ENCODE results near the gene STXBP2.

STXBP2 gene

DNA sequence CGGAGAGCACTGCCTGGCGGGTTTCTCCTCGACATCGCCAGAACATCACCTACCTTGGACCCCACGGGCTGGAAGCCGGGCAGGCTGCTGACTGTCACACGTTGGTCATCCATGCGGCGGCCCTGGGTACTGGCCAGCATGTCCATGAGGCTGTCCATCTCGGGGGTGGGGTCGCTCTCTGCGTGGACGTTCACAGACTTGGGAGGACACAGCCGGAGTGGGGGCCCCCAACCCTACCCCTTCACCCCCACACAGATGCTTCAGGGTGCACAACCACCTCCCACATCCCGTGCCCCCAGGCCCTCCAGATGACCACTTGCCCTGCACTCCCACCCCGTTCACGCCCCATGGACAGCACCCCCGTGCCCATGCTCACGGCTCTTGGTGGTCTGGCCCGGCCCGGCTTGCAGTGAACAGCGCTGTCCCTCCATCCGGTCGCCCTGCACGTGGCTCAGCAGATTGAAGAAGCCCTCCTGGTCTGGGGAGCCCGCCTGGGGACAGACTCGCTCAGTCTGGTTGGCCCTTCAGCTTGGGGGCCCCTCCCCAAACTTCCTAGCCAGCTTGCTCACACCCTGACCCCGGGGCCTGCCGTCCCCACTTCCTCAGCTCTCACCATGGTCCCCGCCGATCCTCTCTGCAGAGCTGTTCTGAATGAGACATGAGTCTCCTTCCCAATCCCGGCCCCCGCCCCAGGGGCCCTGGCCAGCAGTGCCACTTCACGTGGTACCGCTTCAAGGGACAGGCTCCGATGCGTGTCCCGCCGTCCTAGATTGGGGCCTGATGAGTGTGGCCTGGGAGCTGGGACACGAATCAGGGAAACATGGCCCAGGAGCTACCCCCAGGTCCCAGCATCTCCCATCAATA, 4.3 kb upstream of the STXBP2 start:
- DNase-seq (ENCODE audit: low spot score): no peak

DNA sequence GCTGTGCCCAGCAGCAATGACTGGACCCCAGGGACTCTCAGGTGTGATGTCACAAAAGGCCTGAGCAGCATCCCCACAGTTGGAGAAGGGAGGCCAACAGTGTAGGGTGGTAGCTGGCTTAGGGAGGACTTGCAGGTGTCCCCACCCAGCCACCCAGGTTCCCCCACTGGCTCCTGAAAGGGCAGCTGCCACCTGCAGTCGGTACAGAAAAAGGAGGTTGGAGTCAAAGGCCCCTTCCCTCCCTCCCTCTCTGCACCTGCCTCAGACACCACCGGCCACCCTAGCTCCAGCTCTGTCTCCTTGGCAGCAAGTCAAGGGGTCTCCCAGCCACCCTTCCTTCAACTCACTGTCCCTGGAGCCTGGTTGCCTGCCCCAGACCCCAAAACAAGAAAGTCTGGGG, 3.2 kb upstream of the STXBP2 start, which contains the start of gene PCP2:
Gene PCP2, minus strand, starts transcription at position 22 of the 400 bp plus-strand sequence. CDS start 262 bp downstream, outside the sequence.
- no peak for DNase-seq (ENCODE audit: low spot score)

DNA sequence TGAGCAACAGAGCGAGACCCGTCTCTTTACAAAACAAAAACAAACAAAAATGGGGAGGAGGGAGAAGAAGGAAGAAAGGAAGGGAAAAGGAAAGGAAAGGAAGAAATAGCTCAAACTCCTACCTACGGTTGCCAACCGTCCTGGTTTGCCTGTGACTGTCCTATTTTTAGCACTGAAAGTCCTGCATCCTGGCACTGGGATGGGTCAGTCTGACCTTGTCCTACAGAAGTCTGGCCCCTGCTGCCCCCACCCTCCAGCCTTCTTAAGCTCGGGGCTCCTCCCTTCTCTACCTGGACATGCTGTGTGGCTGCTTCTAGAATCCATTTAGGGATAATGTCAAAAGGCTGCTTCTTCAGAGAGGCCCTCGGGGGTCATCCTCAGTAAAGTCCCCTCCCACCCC, 1.2 kb upstream of the STXBP2 start:
- DNase-seq (ENCODE audit: low spot score): no peak

DNA sequence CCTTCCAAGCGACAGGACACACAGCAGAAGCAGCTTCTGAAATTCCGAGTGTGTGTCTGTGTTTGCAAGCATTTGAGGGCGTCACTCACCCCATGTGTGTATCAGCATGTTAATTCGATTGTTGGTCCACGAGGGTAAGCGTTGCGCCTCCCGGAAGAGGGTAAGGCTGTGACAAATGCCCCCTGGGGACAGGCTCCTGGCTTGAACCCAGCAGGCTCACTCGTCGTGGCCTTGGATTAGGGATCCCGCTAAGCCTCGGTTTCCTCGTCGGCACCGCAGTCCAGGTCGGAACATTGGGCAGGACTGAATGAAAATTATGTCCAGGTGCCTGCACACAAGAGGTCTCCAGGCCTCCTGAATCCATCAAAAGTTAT, 606 bp upstream of the STXBP2 start:
- no peak for DNase-seq (ENCODE audit: low spot score)

DNA sequence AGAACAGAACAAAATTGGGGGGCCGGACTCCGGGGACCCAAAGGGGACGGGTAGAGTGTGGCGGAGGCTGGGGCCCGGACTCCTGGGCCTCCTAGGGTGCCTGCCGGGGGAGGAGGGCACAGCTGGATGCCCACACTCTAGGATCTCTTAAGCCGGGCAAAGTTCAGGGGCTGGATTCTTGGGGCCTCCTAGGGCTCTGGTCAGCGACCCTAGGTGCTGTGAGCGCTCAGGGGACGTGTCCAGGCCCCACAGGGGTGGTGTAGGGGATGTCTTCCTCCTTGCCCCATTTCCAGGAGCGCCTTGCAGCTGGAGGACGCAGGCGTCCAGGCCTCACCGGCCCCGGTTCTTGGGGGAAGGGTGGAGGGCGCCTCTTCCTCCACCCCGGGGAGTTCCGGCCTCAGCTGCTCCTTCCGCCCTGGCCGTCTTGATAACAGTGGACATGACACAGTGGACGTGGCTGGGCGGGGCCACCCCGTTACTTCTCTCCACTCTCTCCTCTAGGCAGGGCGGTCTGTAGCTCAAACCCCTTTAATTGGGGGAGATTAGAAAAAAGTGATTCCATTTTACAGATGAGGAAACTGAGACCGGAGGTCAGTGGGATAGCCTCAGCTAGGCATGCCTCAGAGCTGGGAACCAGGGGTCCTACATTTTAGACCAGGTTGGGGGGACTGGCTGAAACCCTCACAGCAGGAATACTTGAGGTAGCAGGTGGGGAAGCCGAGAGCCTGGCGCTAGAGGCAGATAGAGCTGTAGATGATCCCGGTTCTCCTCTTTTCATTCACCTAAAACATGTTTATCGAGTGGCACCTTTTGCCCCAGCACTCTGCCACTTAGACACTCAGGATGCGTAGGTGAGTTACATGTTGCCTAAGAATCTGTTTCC, 705 bp downstream of the STXBP2 start:
- peak; percentile 62 for DNase-seq (ENCODE audit: low spot score)

DNA sequence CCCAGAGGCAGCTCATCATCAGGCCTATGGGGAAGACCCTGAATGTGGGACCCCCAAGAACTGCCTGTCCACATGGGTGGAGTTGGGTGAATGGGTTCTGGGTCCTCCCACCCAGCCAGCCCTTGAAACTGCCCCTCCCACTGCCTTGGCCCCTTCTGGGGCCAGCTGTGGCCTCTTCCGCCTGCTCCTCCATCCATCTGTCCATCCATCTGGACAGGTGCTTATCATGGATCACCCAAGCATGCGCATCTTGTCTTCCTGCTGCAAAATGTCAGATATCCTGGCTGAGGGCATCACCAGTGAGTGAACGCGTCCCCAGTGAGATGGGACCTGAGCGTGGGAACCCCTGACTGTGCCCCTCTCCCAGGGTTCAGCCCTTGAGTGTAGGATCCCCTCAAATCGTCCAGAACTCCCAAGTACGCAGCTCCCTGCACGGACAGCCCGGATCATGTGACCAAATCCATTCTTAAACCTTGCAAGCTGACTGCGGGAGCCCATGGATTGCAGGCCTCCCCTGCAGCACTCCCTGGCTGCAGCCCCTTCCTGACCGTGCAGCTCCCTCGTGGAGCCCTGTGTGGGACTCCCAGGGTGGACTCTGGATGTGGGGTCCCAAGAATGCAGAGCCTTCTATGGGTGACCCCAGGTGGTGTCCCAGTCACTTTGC, 2.0 kb downstream of the STXBP2 start:
- no peak for DNase-seq (ENCODE audit: low spot score)

DNA sequence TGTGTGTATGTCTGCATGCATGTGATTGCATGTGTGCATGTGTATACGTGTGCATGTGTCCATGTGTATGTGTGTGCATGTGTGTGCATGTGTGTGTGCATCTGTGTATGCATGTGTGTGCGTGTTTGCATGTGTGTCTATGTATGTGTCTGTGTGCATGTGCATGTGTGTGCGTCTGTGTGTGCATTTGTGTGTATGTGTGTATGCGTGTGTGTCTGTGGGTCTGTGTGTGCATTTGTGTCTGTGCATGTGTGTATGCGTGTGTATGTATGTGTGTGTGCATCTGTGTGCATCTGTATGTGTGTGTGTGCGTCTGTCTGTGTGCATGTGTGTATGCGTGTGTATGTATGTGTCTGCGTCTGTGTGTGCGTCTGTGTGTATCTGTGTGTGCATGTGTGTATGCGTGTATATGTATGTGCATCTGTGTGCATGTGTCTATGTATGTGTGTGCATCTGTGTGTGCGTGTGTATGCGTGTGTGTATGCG, 3.0 kb downstream of the STXBP2 start:
- DNase-seq (ENCODE audit: low spot score): no peak

DNA sequence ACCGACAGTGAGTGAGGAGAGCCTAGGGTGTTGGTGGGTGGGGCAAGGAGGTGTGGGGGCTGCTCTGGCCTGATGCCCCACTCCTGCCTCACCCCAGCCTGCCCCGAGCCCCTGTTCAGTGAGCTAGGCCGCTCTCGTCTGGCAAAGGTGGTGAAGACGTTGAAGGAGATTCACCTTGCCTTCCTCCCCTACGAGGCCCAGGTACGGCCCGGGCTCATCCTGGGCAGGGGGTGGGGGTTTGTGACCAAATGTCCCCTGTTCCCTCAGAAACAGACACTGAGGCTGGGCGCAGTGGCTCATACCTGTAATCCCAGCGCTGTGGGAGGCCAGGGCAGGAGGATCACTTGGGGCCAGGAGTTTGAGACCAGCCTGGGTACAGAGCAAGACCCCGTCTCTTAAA, 3.9 kb downstream of the STXBP2 start:
- DNase-seq (ENCODE audit: low spot score): no peak

DNA sequence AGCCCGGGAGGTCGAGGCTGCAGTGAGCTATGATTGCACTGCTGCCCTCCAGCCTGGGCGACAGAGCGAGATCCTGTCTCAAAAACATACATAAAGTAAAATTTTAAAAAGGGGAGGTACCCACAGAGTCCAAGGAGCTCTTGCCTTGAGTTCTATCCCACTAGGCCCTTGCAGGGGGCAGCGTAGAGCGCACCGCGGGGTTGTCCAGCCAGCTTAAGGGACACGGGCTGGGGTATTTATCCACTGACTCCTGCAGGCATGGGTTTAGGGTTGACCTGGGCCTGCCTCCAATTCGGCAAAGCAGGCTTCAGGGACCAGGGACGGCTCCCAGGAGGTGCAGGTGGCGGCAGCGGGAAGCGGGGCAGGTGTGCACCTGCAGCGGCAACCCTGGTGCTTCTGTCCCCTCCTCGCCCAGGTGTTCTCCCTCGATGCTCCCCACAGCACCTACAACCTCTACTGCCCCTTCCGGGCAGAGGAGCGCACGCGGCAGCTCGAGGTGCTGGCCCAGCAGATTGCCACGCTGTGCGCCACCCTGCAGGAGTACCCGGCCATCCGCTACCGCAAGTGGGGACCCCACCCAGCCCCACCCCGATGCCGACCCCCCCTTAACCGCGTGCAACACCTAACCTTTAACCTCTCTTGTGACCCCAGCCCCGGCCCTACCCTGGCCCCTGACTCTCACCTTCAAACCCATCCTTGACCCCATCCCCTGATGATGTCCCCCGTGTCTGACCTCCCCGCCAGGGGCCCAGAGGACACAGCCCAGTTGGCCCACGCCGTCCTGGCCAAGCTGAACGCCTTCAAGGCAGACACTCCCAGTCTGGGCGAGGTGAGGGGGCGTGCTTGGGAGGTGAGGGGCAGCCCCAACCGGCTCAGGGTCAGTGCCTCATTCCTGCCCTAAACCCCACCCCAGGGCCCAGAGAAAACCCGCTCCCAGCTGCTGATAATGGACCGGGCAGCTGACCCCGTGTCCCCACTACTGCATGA, 4.7 kb downstream of the STXBP2 start:
- DNase-seq (ENCODE audit: low spot score): no peak

DNA sequence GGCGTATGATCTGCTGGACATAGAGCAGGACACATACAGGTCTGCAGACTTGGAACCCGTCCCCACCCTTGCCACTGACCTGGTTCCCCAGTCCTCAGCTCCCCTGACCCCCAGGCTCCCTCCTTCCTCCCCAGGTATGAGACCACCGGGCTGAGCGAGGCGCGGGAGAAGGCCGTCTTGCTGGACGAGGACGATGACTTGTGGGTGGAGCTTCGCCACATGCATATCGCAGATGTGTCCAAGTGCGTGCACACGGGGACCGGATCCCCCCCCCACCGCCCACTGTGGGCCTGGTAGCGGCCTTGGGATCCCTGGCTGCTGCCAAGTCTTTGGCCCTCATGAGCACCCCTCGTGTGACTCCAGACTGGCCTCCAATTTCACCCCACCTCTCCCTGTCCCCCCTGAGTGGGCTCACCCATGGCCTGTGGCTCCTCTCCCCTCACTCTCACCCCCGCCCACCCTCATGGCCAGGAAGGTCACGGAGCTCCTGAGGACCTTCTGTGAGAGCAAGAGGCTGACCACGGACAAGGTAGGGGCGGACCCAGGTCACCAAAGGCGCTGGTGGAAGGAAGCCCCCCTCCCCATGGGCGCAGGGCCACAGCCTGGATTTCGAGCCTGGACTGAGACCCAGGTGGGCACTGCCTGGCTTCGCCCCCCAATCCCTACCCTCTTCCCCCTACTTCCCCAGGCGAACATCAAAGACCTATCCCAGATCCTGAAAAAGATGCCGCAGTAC, 5.6 kb downstream of the STXBP2 start:
- no peak for DNase-seq (ENCODE audit: low spot score)

DNA sequence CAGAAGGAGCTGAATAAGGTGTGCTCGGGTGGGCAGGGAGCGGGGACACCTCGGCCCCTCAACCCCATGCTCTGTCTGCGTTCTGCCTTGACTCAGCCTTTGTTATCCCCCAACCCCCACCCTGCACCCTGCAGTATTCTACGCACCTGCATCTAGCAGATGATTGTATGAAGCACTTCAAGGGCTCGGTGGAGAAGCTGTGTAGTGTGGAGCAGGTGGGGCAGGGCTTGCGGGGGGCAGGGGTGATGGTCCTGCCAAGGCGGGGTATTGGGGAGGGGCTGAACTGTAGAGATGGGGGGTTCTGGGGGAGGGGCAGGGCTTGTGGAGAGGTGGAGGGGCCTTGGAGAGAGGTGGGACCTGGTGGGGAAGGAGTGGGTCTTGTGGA, 6.1 kb downstream of the STXBP2 start:
- no peak for DNase-seq (ENCODE audit: low spot score)

DNA sequence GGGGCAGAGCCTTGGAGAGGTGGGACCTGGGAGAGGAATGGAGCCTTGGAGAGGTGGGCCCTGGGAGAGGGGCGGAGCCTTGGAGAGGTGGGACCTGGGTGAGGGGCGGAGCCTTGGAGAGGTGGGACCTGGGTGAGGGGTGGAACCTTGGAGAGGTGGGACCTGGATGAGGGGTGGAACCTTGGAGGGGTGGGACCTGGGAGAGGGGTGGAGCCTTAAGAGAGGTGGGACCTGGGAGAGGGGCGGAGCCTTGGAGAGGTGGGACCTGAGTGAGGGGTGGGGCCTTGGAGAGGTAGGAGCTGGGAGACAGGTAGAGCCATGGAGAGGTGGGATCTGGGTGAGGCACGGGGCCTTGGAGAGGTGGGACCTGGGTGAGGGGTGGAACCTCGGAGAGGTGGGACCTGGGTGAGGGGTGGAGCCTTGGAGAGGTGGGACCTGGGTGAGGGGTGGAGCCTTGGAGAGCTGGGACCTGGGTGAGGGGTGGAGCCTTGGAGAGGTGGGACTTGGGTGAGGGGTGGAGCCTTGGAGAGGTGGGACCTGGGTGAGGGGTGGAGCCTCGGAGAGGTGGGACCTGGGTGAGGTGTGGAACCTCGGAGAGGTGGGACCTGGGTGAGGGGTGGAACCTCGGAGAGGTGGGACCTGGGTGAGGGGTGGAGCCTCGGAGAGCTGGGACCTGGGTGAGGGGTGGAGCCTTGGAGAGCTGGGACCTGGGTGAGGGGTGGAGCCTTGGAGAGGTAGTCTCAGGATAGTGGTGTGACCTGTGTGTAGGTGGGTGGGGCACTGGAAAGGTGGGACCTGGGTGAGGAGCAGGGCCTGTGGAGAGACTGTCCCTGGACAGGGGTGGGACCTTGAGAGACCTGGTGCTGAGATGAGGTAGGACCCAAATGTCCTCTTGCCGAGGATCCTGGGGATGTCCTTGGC, 7.0 kb downstream of the STXBP2 start:
- peak; percentile 48 for DNase-seq (ENCODE audit: low spot score)

DNA sequence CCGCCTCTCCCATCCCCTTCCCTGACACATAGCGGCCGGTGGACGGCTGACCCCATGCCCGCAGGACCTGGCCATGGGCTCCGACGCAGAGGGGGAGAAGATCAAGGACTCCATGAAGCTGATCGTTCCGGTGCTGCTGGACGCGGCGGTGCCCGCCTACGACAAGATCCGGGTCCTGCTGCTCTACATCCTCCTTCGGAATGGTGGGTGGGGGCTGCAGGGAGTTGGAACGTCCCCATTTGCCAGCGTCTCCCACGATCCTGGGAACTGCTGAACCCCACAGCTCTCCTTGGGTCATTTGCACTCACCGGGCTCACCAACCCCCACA, 7.6 kb downstream of the STXBP2 start:
- DNase-seq (ENCODE audit: low spot score): no peak

DNA sequence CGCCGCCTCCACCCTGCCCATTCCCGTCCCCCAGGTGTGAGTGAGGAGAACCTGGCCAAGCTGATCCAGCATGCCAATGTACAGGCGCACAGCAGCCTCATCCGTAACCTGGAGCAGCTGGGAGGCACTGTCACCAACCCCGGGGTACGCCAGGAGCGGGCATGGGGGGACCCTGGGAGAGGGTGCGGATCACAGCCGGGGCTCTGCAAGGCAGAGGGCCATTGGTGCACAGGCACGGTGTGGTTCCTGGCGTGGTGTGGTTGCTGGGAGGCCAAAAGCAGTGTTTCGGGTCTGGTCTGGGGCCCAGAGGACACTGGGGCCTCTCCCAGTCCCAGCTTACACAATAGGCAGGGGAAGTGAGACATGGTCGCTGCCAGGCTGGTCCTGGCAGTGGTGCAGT, 8.3 kb downstream of the STXBP2 start:
- DNase-seq (ENCODE audit: low spot score): no peak

DNA sequence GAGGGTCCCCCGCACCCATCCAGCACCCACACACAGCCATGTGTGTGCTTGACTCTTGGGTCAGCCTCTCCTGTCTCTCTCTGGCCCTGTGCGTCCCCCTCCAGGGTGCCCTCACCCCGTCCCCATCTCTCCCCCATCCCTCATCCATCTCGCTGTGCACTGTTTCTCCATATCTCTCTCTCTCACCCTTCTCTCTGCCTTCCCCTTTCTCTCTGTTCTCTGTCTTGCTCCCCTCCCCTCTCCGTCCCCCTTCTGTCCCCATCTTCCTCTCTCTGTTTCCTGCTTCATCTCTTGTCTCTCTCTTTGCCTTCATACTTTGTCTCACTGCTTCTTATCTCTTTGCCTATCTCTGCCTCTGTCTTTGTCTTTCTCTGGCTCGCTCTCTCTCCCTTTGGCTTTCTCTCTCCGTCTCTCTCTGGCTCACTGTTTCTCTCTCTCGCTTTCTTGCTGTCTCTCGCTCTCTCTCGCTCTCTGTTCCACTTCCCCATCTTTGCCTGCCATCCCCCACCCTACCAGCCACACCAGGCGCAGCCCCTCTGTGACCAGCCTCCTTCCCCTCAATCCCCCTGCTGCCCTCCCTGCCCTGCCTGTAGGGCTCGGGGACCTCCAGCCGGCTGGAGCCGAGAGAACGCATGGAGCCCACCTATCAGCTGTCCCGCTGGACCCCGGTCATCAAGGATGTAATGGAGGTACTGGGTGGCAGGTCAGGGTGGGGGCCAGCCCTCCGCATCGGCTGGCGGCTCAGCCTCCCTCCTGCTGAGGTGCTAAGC, 8.9 kb downstream of the STXBP2 start:
- no peak for DNase-seq (ENCODE audit: low spot score)

DNA sequence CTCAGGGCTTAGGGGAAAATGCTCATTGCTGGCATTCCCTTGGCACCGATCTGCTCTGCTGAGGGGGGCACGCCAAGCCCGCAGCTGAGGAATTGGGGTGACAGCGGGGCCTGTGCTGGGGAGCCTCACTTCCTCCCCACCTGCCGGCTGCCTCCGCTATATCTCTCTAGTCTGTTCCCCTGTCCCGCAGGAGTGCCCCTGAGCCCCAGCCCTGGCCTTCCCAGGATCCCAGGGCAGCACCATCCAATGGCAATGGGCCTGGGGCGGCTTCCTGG, 9.5 kb downstream of the STXBP2 start:
- DNase-seq (ENCODE audit: low spot score): no peak

DNA sequence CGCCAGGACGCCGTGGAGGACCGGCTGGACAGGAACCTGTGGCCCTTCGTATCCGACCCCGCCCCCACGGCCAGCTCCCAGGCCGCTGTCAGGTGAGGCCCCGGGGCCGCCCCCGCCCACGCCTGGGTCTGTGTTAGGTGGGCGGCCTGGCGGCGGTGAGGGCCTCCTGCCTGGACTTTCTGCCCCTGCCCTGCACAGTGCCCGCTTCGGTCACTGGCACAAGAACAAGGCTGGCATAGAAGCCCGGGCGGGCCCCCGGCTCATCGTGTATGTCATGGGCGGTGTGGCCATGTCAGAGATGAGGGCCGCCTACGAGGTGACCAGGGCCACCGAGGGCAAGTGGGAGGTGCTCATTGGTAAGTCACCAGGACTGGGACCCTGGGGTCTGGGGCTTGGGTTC, 10.2 kb downstream of the STXBP2 start:
- no peak for DNase-seq (ENCODE audit: low spot score)

DNA sequence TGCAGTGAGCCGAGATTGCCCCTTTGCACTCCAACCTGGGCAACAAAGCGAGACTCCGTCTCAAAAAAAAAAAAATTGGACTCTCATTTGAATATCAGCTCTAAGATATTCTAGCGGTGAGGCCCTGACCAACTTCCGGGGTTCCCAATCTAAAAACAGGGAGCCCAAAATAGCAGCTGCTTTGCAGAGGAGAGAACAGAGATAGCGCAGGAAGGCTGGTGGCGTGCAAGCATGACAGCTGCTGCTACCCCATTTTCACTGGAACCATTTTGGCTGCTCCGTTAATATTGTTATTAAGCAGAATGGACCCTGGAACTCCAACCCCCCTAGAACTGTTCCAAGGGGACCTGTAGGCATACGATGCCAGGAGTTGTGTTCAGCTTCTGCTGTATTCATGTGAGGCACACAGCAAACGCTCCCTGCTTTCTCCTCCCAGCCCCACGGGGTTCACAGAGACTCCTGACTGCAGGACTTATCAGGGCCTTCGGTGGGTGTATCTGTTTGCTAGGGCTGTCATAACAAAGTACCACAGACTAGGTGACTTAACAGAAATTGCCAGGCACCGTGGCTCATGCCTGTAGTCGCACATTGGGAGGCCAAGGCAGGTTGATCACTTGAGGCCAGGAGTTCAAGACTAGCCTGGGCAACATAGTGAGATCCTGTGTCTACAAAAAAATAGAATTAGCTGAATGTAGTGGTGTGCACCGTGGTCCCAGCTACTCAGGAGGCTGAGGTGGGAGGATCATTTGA, 11.5 kb downstream of the STXBP2 start:
- peak; percentile 63 for DNase-seq (ENCODE audit: low spot score)
